K562 (cell line): ENCODE measurements around the gene COL1A1. TPM values are rescaled to one million over a fixed set of nuclear protein-coding genes. Genes with fewer than 3 reads are reported as not detected.
A peak's percentile ranks its signal among the peaks of the same experiment; 100 is the strongest.

Source experiments
- ATAC-seq: fragments of 200-7000 bp; cut with Tn5 transposase; 3 replicates; pipeline ENCODE4 v1.9.1; 2020; ENCODE audit warnings: moderate library complexity
- BruUV-seq: library from RNA; stranded (reverse); fragments of 400-500 nt; replicated peaks from 2 replicates; lab custom pipeline; 2021; lab: Mats Ljungman, UMichigan
- CTCF ChIA-PET: fragments of 300-600 bp; formaldehyde crosslinking; extraction: SDS; loops from one replicate; lab custom pipeline; 2021; ENCODE audit warnings: low intra/inter-chr PET ratio; lab: Yijun Ruan, JAX
- POLR2A ChIA-PET: fragments of 300-600, 350-650 bp; sonication (Branson Sonifier 250); formaldehyde crosslinking; extraction: SDS; loops from one replicate; lab custom pipeline; 2021; ENCODE audit warnings: antibody characterized with exemption, inconsistent platforms; lab: Yijun Ruan, JAX
- DNase-seq, 4 experiments: peaks; one replicate each; pipeline versions ENCODE4 v3.0.0 to v3.0.0-alpha.2; 2011 to 2018; ENCODE audit warnings: low spot score in 3 of 4, mixed read lengths in 3 of 4; ENCODE audit errors: extremely low read depth in 1 of 4
- FAIRE-seq: peaks from 2 replicates; lab custom pipeline; 2011; peaks lifted over from hg19 to GRCh38; lab: Jason Lieb, UNC
- H2AFZ ChIP-seq: 2 replicates; pipeline ENCODE4 v1.6.0; 2011; ENCODE audit warnings: low read depth, low read length, control low read depth, inconsistent platforms
- H3K27ac ChIP-seq: fragments of 200-600 bp; 3 replicates; pipeline ENCODE4 v1.8.0; 2011; ENCODE audit warnings: low read depth, mild to moderate bottlenecking, control low read depth, inconsistent platforms, low read length, moderate library complexity, mixed read lengths; ENCODE audit errors: extremely low read depth
- H3K27me3 ChIP-seq, 2 experiments: fragments of 300-600 bp in 1 of 2; 2 replicates in 1 of 2; 3 replicates in 1 of 2; pipeline versions ENCODE4 v1.6.0 to v1.8.0; 2011; ENCODE audit warnings: inconsistent platforms in 2 of 2, low read length in 2 of 2, mild to moderate bottlenecking in 1 of 2, mixed read lengths in 1 of 2, moderate library complexity in 1 of 2; ENCODE audit not compliant: control insufficient read depth in 2 of 2, insufficient read depth in 2 of 2
- H3K36me3 ChIP-seq: fragments of 300-600 bp; 3 replicates; pipeline ENCODE4 v1.8.0; 2011; ENCODE audit warnings: mild to moderate bottlenecking, low read length, inconsistent platforms; ENCODE audit not compliant: control insufficient read depth, insufficient read depth
- H3K4me1 ChIP-seq, 2 experiments: fragments of 200-600 bp in 1 of 2; replicated peaks in 1 of 2; 2 replicates in 1 of 2; 3 replicates in 1 of 2; pipeline versions ENCODE4 v1.5.1 to v1.8.0; 2011; ENCODE audit warnings: inconsistent platforms in 2 of 2, low read length in 2 of 2, mild to moderate bottlenecking in 1 of 2, mixed read lengths in 1 of 2, moderate library complexity in 1 of 2; ENCODE audit not compliant: control insufficient read depth in 2 of 2, insufficient read depth in 2 of 2
- H3K4me2 ChIP-seq: 2 replicates; pipeline ENCODE4 v1.6.1; 2011; ENCODE audit warnings: low read length, control low read depth, inconsistent platforms, mixed read lengths; ENCODE audit not compliant: insufficient read depth
- H3K4me3 ChIP-seq: fragments of 200-600 bp; sonication (generic), shearing (Covaris generic); 2 replicates; pipeline ENCODE4 v1.5.1; 2016; ENCODE audit warnings: control low read depth, inconsistent platforms
- H3K79me2 ChIP-seq: fragments of 200-600 bp; 3 replicates; pipeline ENCODE4 v1.8.0; 2011; ENCODE audit warnings: low read length, inconsistent platforms; ENCODE audit not compliant: control insufficient read depth, insufficient read depth
- H3K9ac ChIP-seq, 2 experiments: 2 replicates each; pipeline versions ENCODE4 v1.6.0 to v1.6.1; 2011; ENCODE audit warnings: low read depth in 2 of 2, low read length in 2 of 2, control low read depth in 1 of 2, inconsistent platforms in 1 of 2, mild to moderate bottlenecking in 1 of 2, mixed read lengths in 1 of 2; ENCODE audit not compliant: insufficient read depth in 1 of 2
- H3K9me1 ChIP-seq: one replicate; pipeline ENCODE4 v1.6.0; 2011; ENCODE audit warnings: inconsistent platforms, mild to moderate bottlenecking, low read length, moderate library complexity; ENCODE audit not compliant: control insufficient read depth, insufficient read depth
- H3K9me3 ChIP-seq: replicated peaks from 2 replicates; pipeline ENCODE4 v1.5.1; 2011; ENCODE audit warnings: low read depth, low read length, inconsistent platforms; ENCODE audit not compliant: control insufficient read depth, insufficient read depth
- H4K20me1 ChIP-seq: replicated peaks from 2 replicates; pipeline ENCODE4 v1.6.1; 2011; ENCODE audit warnings: low read length, inconsistent platforms, mixed read lengths; ENCODE audit not compliant: control insufficient read depth, insufficient read depth
- ATF3 ChIP-seq, 2 experiments: fragments of 450-650 bp in 1 of 2; sonication (generic) in 1 of 2; formaldehyde crosslinking in 1 of 2; IDR thresholded peaks in 1 of 2; conservative IDR thresholded peaks in 1 of 2; 2 replicates each; pipeline versions ENCODE4 v1.6.1 to v1.8.1; 2016 to 2023; ENCODE audit warnings: mild to moderate bottlenecking in 2 of 2, moderate library complexity in 2 of 2, inconsistent platforms in 1 of 2, missing genetic modification reagents in 1 of 2
- ATF4 ChIP-seq: fragments of 450-650 bp; formaldehyde crosslinking; IDR thresholded peaks from 2 replicates; pipeline ENCODE4 v1.4.0; 2022; ENCODE audit warnings: mild to moderate bottlenecking, moderate library complexity
- ATF6 ChIP-seq: sonication (generic); formaldehyde crosslinking; IDR thresholded peaks from 2 replicates; pipeline ENCODE4 v1.4.0; 2020; ENCODE audit warnings: mild to moderate bottlenecking, missing genetic modification reagents
- FOSL1 ChIP-seq: fragments of 200-800 bp; sonication (Bioruptor generic); conservative IDR thresholded peaks from 2 replicates; pipeline ENCODE4 v1.6.1; 2016; ENCODE audit warnings: missing genetic modification characterization, missing compliant biosample characterization
- JUND ChIP-seq, 2 experiments: IDR thresholded peaks; 2 replicates in 1 of 2; 3 replicates in 1 of 2; pipeline ENCODE4 v1.6.1; 2011; ENCODE audit warnings: borderline replicate concordance in 2 of 2, low read depth in 2 of 2, low read length in 2 of 2, improper control_type of control experiment in 1 of 2, missing biosample characterization in 1 of 2, missing genetic modification characterization in 1 of 2, missing genetic modification reagents in 1 of 2
- MBD1 ChIP-seq: fragments of 250-450 bp; sonication (Bioruptor Pico); IDR thresholded peaks from 2 replicates; pipeline ENCODE4 v1.8.0; 2022; ENCODE audit warnings: inconsistent platforms
- MTA1 ChIP-seq: fragments of 450-650 bp; IDR thresholded peaks from 2 replicates; pipeline ENCODE4 v1.6.1; 2017; ENCODE audit warnings: borderline replicate concordance
- PHB ChIP-seq: fragments of 250-450 bp; sonication (Bioruptor Pico); IDR thresholded peaks from 2 replicates; pipeline ENCODE4 v1.5.0; 2021
- RFX5 ChIP-seq: IDR thresholded peaks from 2 replicates; pipeline ENCODE4 v1.6.1; 2011; ENCODE audit warnings: low read depth, mild to moderate bottlenecking, improper control_type of control experiment, low read length
- SAFB2 ChIP-seq: fragments of 200-400 bp; formaldehyde crosslinking; IDR thresholded peaks from 2 replicates; pipeline ENCODE4 v1.6.1; 2018; ENCODE audit warnings: borderline replicate concordance, low read length, low read depth, moderate library complexity; ENCODE audit not compliant: severe bottlenecking
- SMARCA4 ChIP-seq: fragments of 450-650 bp; IDR thresholded peaks from 2 replicates; pipeline ENCODE4 v1.6.1; 2016
- SMARCA5 ChIP-seq: fragments of 450-650 bp; IDR thresholded peaks from 2 replicates; pipeline ENCODE4 v1.6.1; 2016
- TBP ChIP-seq: optimal IDR thresholded peaks from 2 replicates; pipeline ENCODE3; 2011; ENCODE audit warnings: low read depth, low read length, improper control_type of control experiment
- TFAP4 ChIP-seq: sonication (generic); formaldehyde crosslinking; IDR thresholded peaks from 2 replicates; pipeline ENCODE4 v1.8.0; 2022; ENCODE audit warnings: missing genetic modification reagents, mild to moderate bottlenecking, moderate library complexity, borderline replicate concordance
- ZBTB8A ChIP-seq: fragments of 450-650 bp; IDR thresholded peaks from 2 replicates; pipeline ENCODE4 v1.6.1; 2018; ENCODE audit warnings: mild to moderate bottlenecking, moderate library complexity; ENCODE audit not compliant: partially characterized antibody
- WGBS: fragments of 100-300 bp; shearing (Covaris generic); methylation state at CpG from one replicate; pipeline ENCODE4 v1.1.6; 2016; ENCODE audit warnings: low coverage, mixed read lengths; ENCODE audit not compliant: insufficient coverage; ENCODE audit errors: missing lambda C conversion rate; 5-methylcytosine and 5-hydroxymethylcytosine counted together
- in situ Hi-C: fragments of 300-500 bp; cut with MboI; formaldehyde crosslinking; loops from 4 replicates; pipeline ENCODE4 v1.15.0; 2018; ENCODE audit warnings: inconsistent platforms, mixed read lengths
- intact Hi-C: fragments of 100-400 bp; cut with micrococcal nuclease; formaldehyde crosslinking; loops from 2 replicates; pipeline ENCODE4 v1.14.2; 2022
- polyA plus RNA-seq, 8 experiments: library from polyadenylated mRNA; depleted of rRNA in 4 of 8; stranded (reverse) in 5 of 8; unstranded in 3 of 8; fragments of >200 nt; fragmentation: Nextera tagmentation in 2 of 8; fragmentation: Illumina TruSeq in 1 of 8; extraction: Ambion mirVana in 2 of 8; extraction: Trizol in 1 of 8; gene quantifications; 2 replicates each; pipeline versions ENCODE4 v1.2.1 to v1.2.3, GENCODE V29; 2011 to 2014; ENCODE audit warnings: inconsistent platforms in 1 of 8, missing spikeins in 1 of 8
- total RNA-seq, 7 experiments: library from RNA; depleted of rRNA in 6 of 7; stranded (reverse); fragments of >200 nt in 6 of 7; fragmentation: Illumina TruSeq in 2 of 7; extraction: Trizol in 2 of 7; gene quantifications; 2 replicates each; pipeline versions ENCODE4 v1.2.1 to v1.2.3, GENCODE V29; 2011 to 2021; ENCODE audit warnings: low replicate concordance in 1 of 7

Gene COL1A1
- total and polyA plus RNA-seq, 9 of the 15 experiments (the other 6 are each of a cell fraction or from before 2014, with no cell fraction given), result 0.04 to 3.4 (median 0.18) TPM

GRCh38 chr17:50196826-50197225 is 4.6 kb downstream of the COL1A1 start:
- no peak overlapping the region for H3K27ac ChIP-seq
- H3K27me3 ChIP-seq, result peaks cover 28 to 56% of the 10 kb centered on the region in 2 experiments; a peak in 4 of 5 replicates
- H3K4me3 ChIP-seq, result no peak overlapping the region
- H3K36me3 ChIP-seq, result no peaks in the 10 kb centered on the region
- H3K79me2 ChIP-seq, result no peaks in the 10 kb centered on the region
- DNase-seq (no peak), ATAC-seq (no peak), FAIRE-seq (no peak)
- WGBS, result 2% methylated on average over 6 of the region's 6 CpGs
- CTCF ChIA-PET, result interaction anchor here (2.9 kb wide), 1 partner anchor 28 kb away, joined by 16 read pairs; no protein-coding TSS in a partner anchor
- POLR2A ChIA-PET, result no interaction called here
- in situ Hi-C loops, result no loop called here
- H3K4me1 ChIP-seq, result peaks cover 4 to 25% of the 10 kb centered on the region in 2 experiments; a peak in 3 of 5 replicates
- no peak overlapping the region for H2AFZ ChIP-seq
- H3K9ac ChIP-seq, result no peak overlapping the region
- BruUV-seq, result no TSS peak
- no peaks in the 10 kb centered on the region for H3K9me1 ChIP-seq
- no peaks in the 10 kb centered on the region for H3K9me3 ChIP-seq
- peaks cover 7% of the 10 kb centered on the region; the same call in 1 of the 2 replicates for H4K20me1 ChIP-seq
- H3K4me2 ChIP-seq, result no peak overlapping the region
- intact Hi-C loops, result no loop called here
- no peak for TF ChIP-seq SAFB2
- peak; percentile 69; the same call in 1 of the 2 replicates for TF ChIP-seq FOSL1 (tag)
- TF ChIP-seq ATF4 (CRISPR knock-in tag), result no peak
- TF ChIP-seq SMARCA5, result no peak
- no peak for TF ChIP-seq MBD1 (CRISPR knock-in tag)
- TF ChIP-seq ATF6 (CRISPR knock-in tag), result no peak
- no peak for TF ChIP-seq MTA1
- TF ChIP-seq ZBTB8A, result no peak
- TF ChIP-seq PHB (CRISPR knock-in tag), result no peak
- no peak for TF ChIP-seq RFX5
- TF ChIP-seq JUND (IDR thresholded peaks at IDR 0.05; ENCODE audit: borderline replicate concordance, low read depth, low read length), result peak; percentile 40; the same call in 1 of the 2 replicates
- no peak for TF ChIP-seq JUND (tag; IDR thresholded peaks at IDR 0.05; ENCODE audit: borderline replicate concordance, low read depth, low read length)
- peak; percentile 76 for TF ChIP-seq ATF3 (IDR thresholded peaks at IDR 0.05)
- TF ChIP-seq ATF3 (CRISPR knock-in tag; conservative IDR thresholded peaks at IDR 0.05), result no peak
- TF ChIP-seq TBP, result no peak
- TF ChIP-seq TFAP4 (CRISPR knock-in tag), result 0 out of 2 replicates have a peak, but pooled peaks have one; percentile 16
- no peak for TF ChIP-seq SMARCA4
